Endodermal cell (in vitro differentiated cells): ENCODE results near the gene PHRF1. TPM values are rescaled to one million over a fixed set of nuclear protein-coding genes. Genes with fewer than 3 reads are reported as not detected.

Experiments
- DNase-seq: peaks from one replicate; pipeline ENCODE4 v3.0.0-alpha.2; 2017
- H3K27ac ChIP-seq: 2 replicates; pipeline ENCODE4 v1.5.1; 2013; ENCODE audit warnings: mild to moderate bottlenecking, low read depth, low read length, moderate library complexity
- H3K27me3 ChIP-seq: 2 replicates; pipeline ENCODE4 v1.6.1; 2013; ENCODE audit warnings: mild to moderate bottlenecking, low read length, moderate library complexity; ENCODE audit not compliant: insufficient read depth, control insufficient read depth, poor library complexity, severe bottlenecking
- H3K36me3 ChIP-seq: 2 replicates; pipeline ENCODE4 v1.7.0; 2013; ENCODE audit warnings: mild to moderate bottlenecking, low read length, moderate library complexity; ENCODE audit not compliant: control insufficient read depth, insufficient read depth
- H3K4me1 ChIP-seq: one replicate; pipeline ENCODE4 v1.7.0; 2013; ENCODE audit warnings: low read length; ENCODE audit not compliant: control insufficient read depth, insufficient read depth
- H3K4me3 ChIP-seq: 2 replicates; pipeline ENCODE4 v1.5.1; 2013; ENCODE audit warnings: mild to moderate bottlenecking, low read length, moderate library complexity
- H3K9ac ChIP-seq: 2 replicates; pipeline ENCODE4 v1.6.1; 2013; ENCODE audit warnings: mild to moderate bottlenecking, low read length, moderate library complexity; ENCODE audit not compliant: poor library complexity, severe bottlenecking; ENCODE audit errors: extremely low read depth
- H3K9me3 ChIP-seq: 2 replicates; pipeline ENCODE4 v1.6.1; 2013; ENCODE audit warnings: mild to moderate bottlenecking, low read length, moderate library complexity; ENCODE audit not compliant: control insufficient read depth
- H3K27ac Mint-ChIP-seq: 2 replicates; pipeline ENCODE4 v1.8.0; 2020; ENCODE audit warnings: mixed read lengths
- H3K27me3 Mint-ChIP-seq: 2 replicates; pipeline ENCODE4 v1.8.0; 2021; ENCODE audit warnings: mild to moderate bottlenecking, mixed read lengths; ENCODE audit not compliant: insufficient read depth
- H3K36me3 Mint-ChIP-seq: 2 replicates; pipeline ENCODE4 v1.8.0; 2020; ENCODE audit warnings: low read depth, mixed read lengths
- H3K4me1 Mint-ChIP-seq: 2 replicates; pipeline ENCODE4 v1.8.0; 2020; ENCODE audit warnings: mixed read lengths
- H3K4me3 Mint-ChIP-seq: 2 replicates; pipeline ENCODE4 v1.8.0; 2020; ENCODE audit warnings: mild to moderate bottlenecking, moderate library complexity, mixed read lengths
- H3K9me3 Mint-ChIP-seq: 2 replicates; pipeline ENCODE4 v1.8.0; 2020; ENCODE audit warnings: mild to moderate bottlenecking, mixed read lengths
- WGBS, 2 experiments: methylation state at CpG; one replicate each; pipeline versions ENCODE4 v1.1.5 to v1.1.7; 2013; ENCODE audit warnings: missing lambda C conversion rate in 2 of 2, mixed read lengths in 1 of 2; ENCODE audit not compliant: insufficient coverage in 1 of 2, insufficient read length in 1 of 2; 5-methylcytosine and 5-hydroxymethylcytosine counted together
- total RNA-seq, 2 donors: library from RNA; stranded (reverse); fragmentation: NEBNext Ultra II Directional in 1 of 2; extraction: Animal tissue kit (Norgen Biotek cat#: 25700) in 1 of 2; gene quantifications; 2 replicates in 1 of 2; 3 replicates in 1 of 2; pipeline ENCODE4 v1.2.1, GENCODE V29; 2021
- TF ChIP-seq, protein P1 (sequence below): fragments of 200-600 bp; sonication (generic); conservative IDR thresholded peaks from 2 replicates; pipeline ENCODE4 v1.5.0; 2021; ENCODE audit warnings: antibody characterized with exemption, mild to moderate bottlenecking

PHRF1 gene
- total RNA-seq, 2 donors from 2014 or later: 43.4 to 48.0 TPM

DNA sequence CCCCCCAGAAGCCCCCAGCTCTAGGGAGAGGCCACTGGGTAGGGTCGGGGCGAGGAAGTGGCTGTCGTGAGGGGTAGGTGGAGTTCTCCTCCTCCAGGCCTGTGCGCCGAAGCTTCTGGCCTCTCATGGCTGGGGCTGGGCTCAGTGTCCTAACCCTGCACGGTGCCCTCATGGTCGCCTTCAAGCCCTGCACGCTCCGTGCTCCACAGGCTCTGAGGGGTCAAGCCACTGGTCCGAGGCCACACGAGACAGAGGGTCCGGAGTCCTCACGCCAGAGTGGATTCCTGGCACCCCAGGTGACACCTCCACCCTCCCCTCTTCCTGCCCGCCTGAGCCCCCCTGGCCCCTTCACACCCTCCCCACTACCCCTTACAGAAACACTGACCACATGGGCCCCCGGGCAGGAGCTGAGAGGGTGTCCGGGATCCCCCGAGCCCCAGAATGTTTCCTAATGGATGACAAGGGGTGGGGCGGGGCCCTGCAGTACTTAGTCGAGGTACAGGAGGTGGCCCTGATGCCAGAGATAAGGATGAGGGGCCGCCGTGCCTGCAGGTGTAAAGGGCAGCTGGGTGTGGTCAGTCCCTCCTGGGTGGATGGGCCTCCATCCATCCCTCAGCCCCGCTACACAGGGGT is 49.5 kb downstream of the PHRF1 start:
- Histone ChIP-seq H3K9me3 (no peaks in the 10 kb centered on the region), H3K9ac (no peak overlapping the region), H3K4me1 (no peaks in the 10 kb centered on the region), H3K36me3 (no peaks in the 10 kb centered on the region), H3K27ac (no peak overlapping the region), H3K27me3 (peaks cover 12% of the 10 kb centered on the region), H3K4me3 (no peak overlapping the region)
- H3K27ac Mint-ChIP-seq: no peak overlapping the region
- TF ChIP-seq, protein P1, sequence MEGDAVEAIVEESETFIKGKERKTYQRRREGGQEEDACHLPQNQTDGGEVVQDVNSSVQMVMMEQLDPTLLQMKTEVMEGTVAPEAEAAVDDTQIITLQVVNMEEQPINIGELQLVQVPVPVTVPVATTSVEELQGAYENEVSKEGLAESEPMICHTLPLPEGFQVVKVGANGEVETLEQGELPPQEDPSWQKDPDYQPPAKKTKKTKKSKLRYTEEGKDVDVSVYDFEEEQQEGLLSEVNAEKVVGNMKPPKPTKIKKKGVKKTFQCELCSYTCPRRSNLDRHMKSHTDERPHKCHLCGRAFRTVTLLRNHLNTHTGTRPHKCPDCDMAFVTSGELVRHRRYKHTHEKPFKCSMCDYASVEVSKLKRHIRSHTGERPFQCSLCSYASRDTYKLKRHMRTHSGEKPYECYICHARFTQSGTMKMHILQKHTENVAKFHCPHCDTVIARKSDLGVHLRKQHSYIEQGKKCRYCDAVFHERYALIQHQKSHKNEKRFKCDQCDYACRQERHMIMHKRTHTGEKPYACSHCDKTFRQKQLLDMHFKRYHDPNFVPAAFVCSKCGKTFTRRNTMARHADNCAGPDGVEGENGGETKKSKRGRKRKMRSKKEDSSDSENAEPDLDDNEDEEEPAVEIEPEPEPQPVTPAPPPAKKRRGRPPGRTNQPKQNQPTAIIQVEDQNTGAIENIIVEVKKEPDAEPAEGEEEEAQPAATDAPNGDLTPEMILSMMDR: no peak
- peak; percentile 48 for DNase-seq
- no peaks in the 10 kb centered on the region for H3K4me1 Mint-ChIP-seq
- WGBS, 2 experiments: 50 to 90% methylated on average over 1 to 22 of the region's 22 CpGs
- H3K36me3 Mint-ChIP-seq: peaks cover 6% of the 10 kb centered on the region
- peaks cover 20% of the 10 kb centered on the region for H3K27me3 Mint-ChIP-seq
- peaks cover 5% of the 10 kb centered on the region for H3K9me3 Mint-ChIP-seq
- peak overlapping the region; percentile 47 for H3K4me3 Mint-ChIP-seq

DNA sequence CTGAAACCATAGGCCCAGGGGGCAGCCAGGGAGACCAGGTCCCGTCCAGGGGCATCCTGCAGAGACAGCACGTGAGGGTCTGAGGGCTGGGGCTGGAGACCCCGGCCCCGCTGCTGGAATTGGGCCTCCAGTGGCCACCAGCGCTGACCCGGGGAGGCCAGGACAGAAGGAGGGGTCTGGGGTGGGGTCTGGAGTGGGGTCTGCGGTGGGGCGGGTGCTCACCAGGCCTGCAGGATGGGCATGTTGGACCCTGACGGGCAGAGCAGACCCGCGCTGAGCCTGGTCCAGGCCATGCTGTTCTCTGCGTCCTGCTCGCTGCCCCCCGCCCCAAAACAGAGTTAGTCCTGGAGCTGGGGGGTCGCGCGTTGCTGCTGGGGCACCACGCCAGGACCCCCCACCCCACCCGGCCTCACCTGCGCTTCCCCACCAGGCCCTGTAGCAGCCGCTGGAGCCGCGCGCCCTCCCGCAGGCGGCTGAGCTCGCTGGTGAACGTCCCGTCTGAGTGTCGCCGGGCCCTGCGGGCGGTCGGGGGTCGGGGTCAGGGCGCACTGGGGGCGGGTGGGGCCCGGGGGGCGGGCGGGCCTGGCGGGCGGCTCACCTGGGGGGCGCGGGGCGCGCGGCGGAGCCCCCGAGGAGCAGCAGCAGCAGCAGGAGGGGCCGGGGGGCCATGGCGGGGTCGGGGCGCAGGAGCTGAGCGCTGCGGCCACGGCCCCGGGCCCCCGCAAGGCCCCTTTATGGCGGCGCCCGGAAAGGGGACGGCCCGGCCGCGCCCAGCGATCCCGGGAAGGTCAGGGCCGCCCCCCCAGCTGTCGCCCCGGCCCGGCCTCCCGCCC is 50.4 kb downstream of the PHRF1 start, which contains the start of gene SCT:
Gene SCT (minus strand): TSS at position 707 of the 833 bp plus-strand sequence. CDS start 38 bp downstream, at position 669.
- peaks cover 20% of the 10 kb centered on the region for H3K27me3 Mint-ChIP-seq
- H3K27ac Mint-ChIP-seq: no peak within 1 kb of the TSS
- no peaks in the 10 kb centered on the region for H3K9me3 ChIP-seq
- peak; percentile 72 for DNase-seq
- TF ChIP-seq, protein P1: no peak
- H3K4me1 Mint-ChIP-seq: no peaks in the 10 kb centered on the region
- H3K27ac ChIP-seq: no peak within 1 kb of the TSS
- peak within 1 kb of the TSS; percentile 47 for H3K4me3 Mint-ChIP-seq
- no peak within 1 kb of the TSS for H3K9ac ChIP-seq
- H3K9me3 Mint-ChIP-seq: peaks cover 5% of the 10 kb centered on the region
- peaks cover 6% of the 10 kb centered on the region for H3K36me3 Mint-ChIP-seq
- no peaks in the 10 kb centered on the region for H3K36me3 ChIP-seq
- 32 to 49% methylated on average over 22 to 72 of the region's 72 CpGs for WGBS, 2 experiments
- H3K4me1 ChIP-seq: no peaks in the 10 kb centered on the region
- H3K27me3 ChIP-seq: peaks cover 12% of the 10 kb centered on the region
- no peak within 1 kb of the TSS for H3K4me3 ChIP-seq

DNA sequence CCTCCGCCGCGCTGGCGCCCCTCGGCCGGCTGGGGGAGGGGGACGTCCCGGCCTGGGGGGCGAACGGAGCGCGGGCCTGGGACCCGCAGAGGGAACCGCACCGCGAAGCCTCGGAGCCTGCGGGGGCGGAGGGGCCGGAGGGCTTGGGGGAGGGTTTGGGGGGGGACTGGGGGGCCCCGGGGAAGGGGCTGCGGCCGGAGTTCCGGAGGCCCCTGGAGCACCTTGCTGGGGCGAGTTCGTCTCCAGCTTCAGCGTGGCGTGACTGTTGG is 51.0 kb downstream of the PHRF1 start:
- no peak for DNase-seq
- Mint-ChIP-seq H3K4me1 (no peaks in the 10 kb centered on the region), H3K4me3 (no peak overlapping the region), H3K9me3 (peaks cover 5% of the 10 kb centered on the region), H3K27ac (no peak overlapping the region), H3K36me3 (peaks cover 6% of the 10 kb centered on the region), H3K27me3 (peaks cover 20% of the 10 kb centered on the region)
- H3K4me3 ChIP-seq: no peak overlapping the region
- WGBS, 2 experiments: 42 to 76% methylated on average over 4 to 20 of the region's 28 CpGs
- no peak overlapping the region for H3K9ac ChIP-seq
- H3K36me3 ChIP-seq: no peaks in the 10 kb centered on the region
- H3K27ac ChIP-seq: no peak overlapping the region
- TF ChIP-seq, protein P1: no peak
- no peaks in the 10 kb centered on the region for H3K9me3 ChIP-seq
- H3K27me3 ChIP-seq: peaks cover 12% of the 10 kb centered on the region
- no peaks in the 10 kb centered on the region for H3K4me1 ChIP-seq
